ENCODE data around the gene BUD13.
A peak's percentile ranks its signal among the peaks of the same experiment; 100 is the strongest.

BUD13 gene

DNA sequence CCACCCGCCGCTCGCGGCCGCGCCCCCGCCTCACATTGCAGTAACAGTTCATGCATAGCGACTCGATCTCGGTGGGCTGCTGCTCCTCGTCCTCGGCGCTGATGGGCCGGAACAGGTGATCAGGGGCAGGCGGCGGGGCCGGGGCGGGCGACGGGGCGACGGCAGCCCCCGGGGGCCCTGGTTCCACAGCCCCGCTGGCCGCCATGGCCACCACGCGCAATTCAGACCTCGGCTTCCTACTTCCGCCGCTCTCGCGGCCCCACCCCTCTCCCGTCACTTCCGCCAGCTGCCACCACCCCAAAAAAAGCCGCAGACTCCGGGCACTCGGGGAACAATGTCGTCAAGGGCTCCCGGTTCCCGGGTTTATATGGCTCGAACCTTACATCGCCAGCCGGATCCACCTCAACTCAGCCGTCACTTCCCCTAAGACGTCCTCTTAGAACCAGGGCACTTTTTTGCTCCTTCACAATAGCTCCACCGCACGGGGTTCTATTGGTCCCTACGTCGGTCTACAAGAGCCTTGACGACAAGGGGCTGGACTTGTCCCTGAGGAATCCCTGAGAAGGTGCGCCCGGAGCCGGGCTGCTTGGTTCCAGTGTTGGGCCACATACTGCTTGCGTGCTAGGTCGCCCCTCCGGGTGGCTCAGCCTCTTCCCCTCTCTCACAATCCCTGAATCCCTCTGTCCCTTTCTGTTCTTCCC lies 15.1 kb upstream of the BUD13 start, which contains the start of gene ZPR1:
Gene ZPR1, minus strand, starts transcription at position 238 of the 701 bp plus-strand sequence. Its CDS starts 33 bp downstream, at position 205.
- peaks cover 33% of the 10 kb centered on the region for H3K4me1 Mint-ChIP-seq
- TF ChIP-seq, protein P1, sequence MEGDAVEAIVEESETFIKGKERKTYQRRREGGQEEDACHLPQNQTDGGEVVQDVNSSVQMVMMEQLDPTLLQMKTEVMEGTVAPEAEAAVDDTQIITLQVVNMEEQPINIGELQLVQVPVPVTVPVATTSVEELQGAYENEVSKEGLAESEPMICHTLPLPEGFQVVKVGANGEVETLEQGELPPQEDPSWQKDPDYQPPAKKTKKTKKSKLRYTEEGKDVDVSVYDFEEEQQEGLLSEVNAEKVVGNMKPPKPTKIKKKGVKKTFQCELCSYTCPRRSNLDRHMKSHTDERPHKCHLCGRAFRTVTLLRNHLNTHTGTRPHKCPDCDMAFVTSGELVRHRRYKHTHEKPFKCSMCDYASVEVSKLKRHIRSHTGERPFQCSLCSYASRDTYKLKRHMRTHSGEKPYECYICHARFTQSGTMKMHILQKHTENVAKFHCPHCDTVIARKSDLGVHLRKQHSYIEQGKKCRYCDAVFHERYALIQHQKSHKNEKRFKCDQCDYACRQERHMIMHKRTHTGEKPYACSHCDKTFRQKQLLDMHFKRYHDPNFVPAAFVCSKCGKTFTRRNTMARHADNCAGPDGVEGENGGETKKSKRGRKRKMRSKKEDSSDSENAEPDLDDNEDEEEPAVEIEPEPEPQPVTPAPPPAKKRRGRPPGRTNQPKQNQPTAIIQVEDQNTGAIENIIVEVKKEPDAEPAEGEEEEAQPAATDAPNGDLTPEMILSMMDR (IDR thresholded peaks at IDR 0.05), result no peak
- peak within 1 kb of the TSS; percentile 16 for H3K27ac Mint-ChIP-seq
- no peaks in the 10 kb centered on the region for H3K9me3 Mint-ChIP-seq
- H3K36me3 Mint-ChIP-seq (ENCODE audit: low read depth), result peaks cover 33% of the 10 kb centered on the region
- peaks cover 25% of the 10 kb centered on the region for H3K27me3 Mint-ChIP-seq (ENCODE audit: low read depth, poor library complexity)
- DNase-seq, result peak; percentile 76
- peak within 1 kb of the TSS; percentile 95 for H3K4me3 Mint-ChIP-seq

DNA sequence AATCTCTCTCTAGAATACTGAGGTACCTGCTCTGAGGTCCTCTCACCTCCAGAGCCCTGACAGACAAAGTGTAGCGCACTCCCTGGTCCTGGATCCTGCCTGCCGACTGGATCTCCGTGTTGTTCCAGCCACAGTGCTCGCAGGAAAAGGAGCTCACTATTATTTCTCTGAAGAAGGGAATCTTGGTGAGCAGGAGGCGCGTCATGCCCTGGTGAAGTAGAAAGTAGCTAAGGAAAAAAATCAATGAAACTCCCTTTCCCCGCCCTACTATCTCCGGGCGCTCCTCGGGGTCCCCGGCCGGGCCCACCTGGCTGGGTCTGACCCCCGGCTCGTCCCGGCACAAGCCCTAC lies 14.6 kb upstream of the BUD13 start:
- Mint-ChIP-seq H3K4me1 (peaks cover 27% of the 10 kb centered on the region), H3K27ac (no peak overlapping the region)

DNA sequence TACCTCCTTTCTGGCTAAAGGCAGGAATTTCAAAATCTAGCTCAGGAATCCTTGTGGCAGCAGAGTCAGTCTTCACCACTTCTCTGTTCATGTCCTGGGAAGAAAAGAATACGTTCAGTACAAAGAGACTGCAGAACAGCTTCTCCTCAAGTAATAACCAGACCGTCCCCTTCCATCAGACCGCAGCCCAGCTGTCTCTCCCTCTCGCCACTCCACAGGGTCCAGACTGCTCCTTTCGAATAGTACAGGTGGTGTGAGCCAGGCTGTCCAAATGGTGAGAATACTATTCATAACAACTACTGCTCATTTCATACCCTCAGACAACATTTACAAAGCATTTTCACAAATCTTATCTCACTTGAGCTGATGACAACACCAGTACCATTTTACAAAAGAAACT lies 14.2 kb upstream of the BUD13 start:
- H3K27me3 Mint-ChIP-seq (ENCODE audit: low read depth, poor library complexity), result peaks cover 25% of the 10 kb centered on the region
- TF ChIP-seq, protein P1 (IDR thresholded peaks at IDR 0.05), result no peak
- no peak overlapping the region for H3K27ac Mint-ChIP-seq
- H3K9me3 Mint-ChIP-seq, result no peaks in the 10 kb centered on the region
- peaks cover 43% of the 10 kb centered on the region for H3K36me3 Mint-ChIP-seq (ENCODE audit: low read depth)
- H3K4me3 Mint-ChIP-seq, result peak overlapping the region; percentile 95
- peaks cover 25% of the 10 kb centered on the region for H3K4me1 Mint-ChIP-seq
- no peak for DNase-seq

More for the DNA sequence above, 14.6 kb upstream of the BUD13 start:
- H3K27me3 Mint-ChIP-seq (ENCODE audit: low read depth, poor library complexity), result peaks cover 25% of the 10 kb centered on the region
- H3K9me3 Mint-ChIP-seq, result no peaks in the 10 kb centered on the region
- no peak for DNase-seq
- peak overlapping the region; percentile 95 for H3K4me3 Mint-ChIP-seq
- TF ChIP-seq, protein P1 (IDR thresholded peaks at IDR 0.05), result no peak
- peaks cover 38% of the 10 kb centered on the region for H3K36me3 Mint-ChIP-seq (ENCODE audit: low read depth)

DNA sequence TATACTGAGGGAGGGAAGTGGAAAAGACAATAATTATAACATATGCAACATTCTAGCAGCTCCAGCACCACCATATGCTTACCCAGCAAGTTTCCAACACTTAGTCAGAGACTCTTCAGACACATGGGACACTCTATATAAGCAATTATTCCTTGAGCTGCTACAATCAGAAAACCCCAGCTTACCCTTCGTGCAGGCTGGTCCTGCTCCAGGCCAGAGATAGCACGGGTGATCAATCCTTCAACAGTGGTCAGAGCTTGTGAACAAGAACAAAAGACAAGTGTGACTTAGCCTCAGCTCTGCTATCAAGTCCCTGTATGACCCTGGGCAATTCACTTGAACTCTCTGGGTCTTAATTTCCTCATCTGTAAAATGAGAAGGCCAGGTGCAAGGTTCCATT lies 13.5 kb upstream of the BUD13 start:
- Mint-ChIP-seq H3K36me3 (ENCODE audit: low read depth) (peaks cover 49% of the 10 kb centered on the region), H3K27me3 (ENCODE audit: low read depth, poor library complexity) (peaks cover 21% of the 10 kb centered on the region), H3K27ac (no peak overlapping the region), H3K4me3 (peak overlapping the region; percentile 95), H3K9me3 (no peaks in the 10 kb centered on the region), H3K4me1 (peaks cover 25% of the 10 kb centered on the region)
- no peak for DNase-seq
- TF ChIP-seq, protein P1 (IDR thresholded peaks at IDR 0.05), result no peak

DNA sequence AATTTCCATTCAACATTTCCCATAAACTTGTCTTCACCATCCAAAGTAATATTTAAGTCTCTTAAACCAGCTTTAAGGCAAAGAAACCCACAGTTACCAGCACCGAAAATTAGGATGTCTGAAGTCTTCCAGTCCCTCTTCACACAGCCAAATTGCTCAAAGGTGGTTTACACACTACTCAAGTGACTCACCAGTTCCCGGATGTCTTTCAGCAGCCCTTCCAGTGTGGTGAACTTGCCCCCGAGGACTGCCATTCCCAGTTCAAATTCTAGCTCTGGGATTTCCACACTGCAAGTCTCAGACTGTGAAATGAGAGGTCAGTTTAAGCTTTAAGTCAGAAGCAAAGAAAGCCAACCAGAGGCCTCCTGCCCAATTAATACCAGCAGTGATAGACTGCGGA lies 9.9 kb upstream of the BUD13 start:
- H3K27ac Mint-ChIP-seq, result no peak overlapping the region
- H3K27me3 Mint-ChIP-seq (ENCODE audit: low read depth, poor library complexity), result peaks cover 2% of the 10 kb centered on the region
- no peak overlapping the region for H3K4me3 Mint-ChIP-seq
- no peaks in the 10 kb centered on the region for H3K9me3 Mint-ChIP-seq
- H3K4me1 Mint-ChIP-seq, result peaks cover 13% of the 10 kb centered on the region
- DNase-seq, result no peak
- TF ChIP-seq, protein P1 (IDR thresholded peaks at IDR 0.05), result no peak
- peaks cover 78% of the 10 kb centered on the region for H3K36me3 Mint-ChIP-seq (ENCODE audit: low read depth)

DNA sequence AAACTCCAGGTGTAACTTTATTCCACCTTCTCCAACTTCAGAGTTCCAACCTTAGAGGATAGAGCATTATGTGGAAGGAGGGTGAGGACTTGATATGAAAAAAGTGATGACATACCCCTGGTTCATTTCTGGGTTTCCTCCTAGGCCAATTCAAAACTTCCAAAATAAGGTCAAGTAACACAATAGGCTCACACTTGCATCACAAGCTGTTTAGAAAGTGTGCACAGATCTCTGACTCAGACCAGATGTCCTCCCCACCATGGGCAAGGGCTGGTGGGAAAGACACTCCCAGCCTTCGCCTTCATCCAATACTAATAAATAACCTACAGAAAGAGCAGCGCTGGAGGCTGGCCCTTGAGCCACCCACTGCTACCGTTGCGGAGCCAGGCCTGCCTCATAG lies 5.8 kb upstream of the BUD13 start:
- Mint-ChIP-seq H3K36me3 (ENCODE audit: low read depth) (peaks cover 62% of the 10 kb centered on the region), H3K4me1 (peaks cover 12% of the 10 kb centered on the region), H3K27me3 (ENCODE audit: low read depth, poor library complexity) (no peaks in the 10 kb centered on the region), H3K4me3 (no peak overlapping the region), H3K9me3 (no peaks in the 10 kb centered on the region), H3K27ac (no peak overlapping the region)
- DNase-seq, result no peak
- TF ChIP-seq, protein P1 (IDR thresholded peaks at IDR 0.05), result no peak
